ENCODE results near the gene CEP19. TPM values are rescaled to one million over a fixed set of nuclear protein-coding genes. Genes with fewer than 3 reads are reported as not detected.
"Not testable (repeated sequence)": the region's sequence is repeated elsewhere in the genome, so short reads cannot be mapped to it uniquely, and the experiment has no call there.

The CEP19 gene, protein sequence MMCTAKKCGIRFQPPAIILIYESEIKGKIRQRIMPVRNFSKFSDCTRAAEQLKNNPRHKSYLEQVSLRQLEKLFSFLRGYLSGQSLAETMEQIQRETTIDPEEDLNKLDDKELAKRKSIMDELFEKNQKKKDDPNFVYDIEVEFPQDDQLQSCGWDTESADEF
- total RNA-seq = 1 to 10 TPM; 3.4 to 4.3 (median 3.6) TPM

DNA sequence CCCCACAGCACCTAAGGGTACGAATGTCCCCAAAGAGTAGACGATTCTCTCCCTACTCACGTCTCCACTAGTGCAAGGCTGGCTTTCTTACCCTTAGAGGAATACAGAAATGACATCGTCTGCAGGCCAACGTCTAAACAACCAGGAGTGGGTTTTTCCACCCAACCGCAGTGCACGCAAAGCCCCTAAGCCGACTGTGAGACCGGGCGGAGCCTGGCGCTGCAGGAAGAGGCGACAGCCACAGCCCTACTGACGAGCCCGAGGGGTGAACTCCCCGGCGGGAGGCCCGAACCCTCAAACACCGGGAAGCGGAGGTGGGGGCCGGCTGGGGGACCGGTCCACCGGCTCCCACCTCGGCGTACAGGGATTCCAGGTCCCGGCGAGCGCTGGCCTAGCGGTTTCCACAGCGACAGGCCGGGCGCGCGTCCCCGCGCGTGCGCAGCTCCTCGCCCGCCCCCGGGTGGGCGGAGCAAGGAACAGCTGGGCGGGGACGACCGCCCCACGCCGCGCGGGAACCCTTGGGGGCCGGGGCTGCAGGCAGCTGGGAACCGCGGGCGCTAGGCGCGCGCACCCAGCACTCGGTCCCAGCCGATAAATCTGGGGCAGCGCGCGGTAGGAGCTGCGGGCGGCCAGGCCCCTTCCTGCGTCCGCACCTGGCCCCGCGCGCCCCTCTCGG is at the start of gene CEP19, which contains the start of gene PIGX:
TSS of gene CEP19 (minus strand) at position 413 of the 676 bp plus-strand sequence. CDS start 3,593 bp downstream, outside the sequence.
TSS of gene PIGX (plus strand) at position 540 of the 676 bp plus-strand sequence.
- DNase-seq (peak; percentile 84), ATAC-seq (peak; percentile 88 to 89)
- Mint-ChIP-seq H3K9me3 (no peaks in the 10 kb centered on the region), H3K27me3 (ENCODE audit: low read depth) (no peaks in the 10 kb centered on the region), H3K4me3 (peak within 1 kb of the TSS; percentile 86), H3K36me3 (ENCODE audit: insufficient read depth) (peaks cover 5% of the 10 kb centered on the region), H3K4me1 (ENCODE audit: low read depth) (peaks cover 24% of the 10 kb centered on the region)

DNA sequence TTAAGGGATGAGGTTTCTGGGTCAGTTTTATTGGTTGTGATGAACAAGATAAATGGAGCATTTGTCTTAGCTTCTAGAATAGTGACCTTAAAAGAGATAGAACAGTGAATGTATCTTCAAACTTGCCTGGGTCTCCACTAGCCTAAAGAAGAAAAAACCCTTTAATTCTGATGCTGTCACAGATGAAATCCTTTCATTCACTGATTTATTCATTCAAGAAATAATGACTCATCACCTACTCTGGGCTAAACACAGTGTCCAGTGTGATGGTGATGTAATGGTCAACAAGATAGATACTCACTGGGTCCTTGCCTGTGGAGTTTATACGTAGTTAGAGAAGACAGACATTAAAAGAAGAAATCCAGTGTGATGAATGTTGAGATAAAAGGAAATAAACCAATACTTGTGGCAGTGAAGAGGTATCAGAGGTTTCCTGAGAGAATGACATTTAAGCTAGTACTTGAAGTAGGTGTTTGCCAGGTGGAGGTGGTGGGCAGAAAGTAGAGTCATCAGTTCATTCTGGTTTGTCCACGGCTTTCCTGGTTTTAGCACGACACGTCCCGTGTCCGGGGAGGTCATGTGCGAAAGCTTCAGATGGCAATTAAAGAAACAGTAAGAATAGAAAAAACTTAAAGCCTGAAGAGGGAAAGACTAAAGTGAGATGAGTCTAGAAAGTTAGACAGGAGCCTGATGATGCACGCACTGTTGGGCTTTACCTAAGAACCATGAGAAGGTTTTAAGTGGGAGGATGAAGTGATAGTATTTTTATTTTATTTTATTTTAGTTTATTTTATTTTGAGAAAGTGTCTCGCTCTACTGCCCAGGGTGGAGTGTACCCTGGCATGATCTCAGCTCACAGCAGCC is 46.1 kb upstream of the CEP19 start:
- peaks cover 36% of the 10 kb centered on the region for H3K36me3 Mint-ChIP-seq (ENCODE audit: insufficient read depth)
- H3K9me3 Mint-ChIP-seq = peaks cover 3% of the 10 kb centered on the region
- H3K4me1 Mint-ChIP-seq (ENCODE audit: low read depth) = peaks cover 50% of the 10 kb centered on the region
- ATAC-seq = peak; percentile 58 to 69
- no peak for DNase-seq
- H3K27me3 Mint-ChIP-seq (ENCODE audit: low read depth) = no peaks in the 10 kb centered on the region
- no peak overlapping the region for H3K4me3 Mint-ChIP-seq

DNA sequence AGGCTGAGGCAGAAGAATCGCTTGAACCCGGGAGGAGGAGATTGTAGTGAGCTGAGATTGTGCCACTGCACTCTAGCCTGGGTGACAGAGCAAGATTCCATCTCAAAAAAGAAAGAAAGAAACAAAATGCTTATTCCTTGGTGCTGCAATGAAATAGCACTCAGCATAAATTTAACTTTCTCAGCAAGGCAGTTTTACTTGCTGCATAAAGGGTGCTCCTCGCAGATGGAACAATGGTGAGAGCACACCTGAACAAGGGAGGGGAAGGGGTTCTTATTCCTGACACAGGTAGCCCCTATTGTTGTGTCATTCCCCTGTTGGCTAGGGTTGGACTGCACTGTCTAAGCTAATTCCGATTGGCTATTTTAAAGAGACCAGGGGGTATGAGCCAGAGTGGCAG is 44.7 kb upstream of the CEP19 start:
- H3K9me3 Mint-ChIP-seq = peaks cover 3% of the 10 kb centered on the region
- peaks cover 33% of the 10 kb centered on the region for H3K36me3 Mint-ChIP-seq (ENCODE audit: insufficient read depth)
- H3K4me3 Mint-ChIP-seq = no peak overlapping the region
- ATAC-seq = no peak
- H3K4me1 Mint-ChIP-seq (ENCODE audit: low read depth) = peaks cover 55% of the 10 kb centered on the region
- no peak for DNase-seq
- H3K27me3 Mint-ChIP-seq (ENCODE audit: low read depth) = no peaks in the 10 kb centered on the region

DNA sequence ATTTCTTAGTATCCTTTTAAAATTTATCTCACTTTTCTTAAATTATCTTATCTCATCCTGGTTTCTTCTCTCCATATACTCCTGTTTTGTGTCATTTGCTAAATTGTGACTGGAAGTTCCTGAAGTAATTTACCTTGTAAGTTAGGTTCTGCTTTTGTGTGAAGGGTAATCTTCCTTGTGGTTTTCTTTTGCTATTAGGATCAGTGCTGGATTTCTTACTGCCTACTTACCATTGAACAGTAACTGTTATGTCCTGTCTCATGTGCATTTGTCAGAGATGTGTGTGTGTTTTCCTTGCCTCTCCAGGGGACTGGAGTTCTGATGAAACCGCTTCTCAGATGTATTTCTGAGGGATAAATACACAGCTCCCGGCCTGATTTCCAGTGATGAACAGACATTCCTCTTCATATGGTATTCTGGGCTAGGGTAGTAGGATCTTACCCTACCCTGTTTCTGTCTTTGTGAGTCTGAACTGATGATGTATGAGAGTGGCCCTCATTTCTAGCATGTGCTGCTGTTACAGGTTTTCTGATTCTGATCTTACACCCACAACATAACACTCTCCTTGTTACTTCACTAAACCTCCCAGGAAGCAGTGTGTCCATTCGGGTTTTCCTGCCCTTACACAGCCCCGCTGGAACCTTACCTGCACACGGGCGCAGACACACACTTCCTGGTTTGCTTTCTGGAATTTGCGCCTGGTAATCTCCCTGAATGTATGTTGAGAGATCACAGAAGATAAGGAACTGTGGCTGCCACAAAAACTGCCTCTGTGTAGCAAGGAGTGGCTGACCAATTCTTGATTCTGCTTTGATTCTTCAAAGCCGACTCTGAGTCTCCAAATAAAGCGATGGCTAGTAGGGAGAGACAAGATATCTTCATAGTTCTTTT is 42.3 kb upstream of the CEP19 start:
- Mint-ChIP-seq H3K4me1 (ENCODE audit: low read depth) (peaks cover 63% of the 10 kb centered on the region), H3K36me3 (ENCODE audit: insufficient read depth) (peaks cover 37% of the 10 kb centered on the region), H3K4me3 (no peak overlapping the region), H3K27me3 (ENCODE audit: low read depth) (no peaks in the 10 kb centered on the region), H3K9me3 (peaks cover 3% of the 10 kb centered on the region)
- DNase-seq = no peak
- peak in 1 of 2 donors; percentile 23 for ATAC-seq

DNA sequence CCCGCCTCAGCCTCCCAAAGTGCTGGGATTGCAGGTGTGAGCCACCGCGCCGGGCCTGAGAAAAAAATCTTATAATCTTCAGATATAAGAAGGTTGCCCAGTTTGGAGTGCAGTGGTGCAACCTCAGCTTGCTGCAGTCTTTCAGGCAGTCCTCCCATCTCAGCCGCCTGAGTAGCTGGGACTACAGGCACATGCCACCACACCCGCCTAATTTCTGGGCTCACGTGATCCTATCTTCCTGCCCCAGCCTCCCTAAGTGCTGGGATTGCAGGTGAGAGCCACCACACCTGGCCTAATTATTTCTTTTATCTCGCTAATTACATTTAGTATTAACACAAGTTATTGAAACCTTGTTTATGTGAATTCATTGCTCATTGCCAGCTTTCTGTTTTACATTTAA is 41.2 kb upstream of the CEP19 start:
- peaks cover 48% of the 10 kb centered on the region for H3K36me3 Mint-ChIP-seq (ENCODE audit: insufficient read depth)
- H3K27me3 Mint-ChIP-seq (ENCODE audit: low read depth) = no peaks in the 10 kb centered on the region
- no peak overlapping the region for H3K4me3 Mint-ChIP-seq
- H3K9me3 Mint-ChIP-seq = peaks cover 3% of the 10 kb centered on the region
- no peak for ATAC-seq
- no peak for DNase-seq
- H3K4me1 Mint-ChIP-seq (ENCODE audit: low read depth) = peaks cover 67% of the 10 kb centered on the region

DNA sequence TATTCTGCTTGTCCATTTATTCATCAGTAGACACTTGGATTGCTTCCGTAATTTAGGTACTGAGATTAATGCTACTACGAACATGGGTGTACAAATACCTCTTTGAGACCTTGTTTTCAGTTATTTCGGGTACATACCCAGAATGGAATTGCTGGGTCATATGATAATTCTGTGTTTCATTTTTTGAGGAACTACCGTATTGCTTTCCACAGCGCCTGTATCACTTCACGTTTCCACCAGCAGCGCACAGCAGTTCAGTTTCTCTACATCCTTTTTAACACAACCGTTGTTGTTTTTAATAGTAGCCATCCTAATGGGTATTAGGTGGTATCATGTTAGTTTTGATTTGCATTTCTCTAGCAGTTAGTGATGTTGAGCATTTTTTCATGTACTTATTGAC is 37.1 kb upstream of the CEP19 start:
- DNase-seq (no peak), ATAC-seq (no peak)
- H3K9me3 Mint-ChIP-seq = no peaks in the 10 kb centered on the region
- no peaks in the 10 kb centered on the region for H3K27me3 Mint-ChIP-seq (ENCODE audit: low read depth)
- H3K4me1 Mint-ChIP-seq (ENCODE audit: low read depth) = peaks cover 55% of the 10 kb centered on the region
- no peak overlapping the region for H3K4me3 Mint-ChIP-seq
- H3K36me3 Mint-ChIP-seq (ENCODE audit: insufficient read depth) = peaks cover 29% of the 10 kb centered on the region

DNA sequence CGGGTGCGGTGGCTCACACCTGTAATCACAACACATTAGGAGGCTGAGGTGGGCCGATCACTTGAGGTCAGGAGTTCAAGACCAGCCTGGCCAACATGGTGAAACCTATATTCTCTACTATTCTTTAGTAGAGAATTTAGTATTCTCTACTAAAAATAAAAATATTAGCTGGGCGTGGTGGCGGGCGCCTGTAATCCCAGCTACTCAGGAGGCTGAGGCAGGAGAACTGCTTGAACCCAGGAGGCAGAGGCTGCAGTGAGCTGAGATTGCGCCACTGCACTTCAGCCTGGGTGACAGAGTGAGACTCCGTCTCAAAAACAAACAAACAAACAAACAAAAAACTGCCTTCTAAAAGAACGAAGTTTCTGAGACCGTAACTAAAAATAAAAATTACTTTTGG is 31.5 kb upstream of the CEP19 start:
- not testable (repeated sequence) for DNase-seq; ATAC-seq; H3K27me3 Mint-ChIP-seq (ENCODE audit: low read depth); H3K9me3 Mint-ChIP-seq; H3K4me3 Mint-ChIP-seq
- H3K36me3 Mint-ChIP-seq (ENCODE audit: insufficient read depth) = peaks cover 16% of the 10 kb centered on the region
- peaks cover 40% of the 10 kb centered on the region for H3K4me1 Mint-ChIP-seq (ENCODE audit: low read depth)

DNA sequence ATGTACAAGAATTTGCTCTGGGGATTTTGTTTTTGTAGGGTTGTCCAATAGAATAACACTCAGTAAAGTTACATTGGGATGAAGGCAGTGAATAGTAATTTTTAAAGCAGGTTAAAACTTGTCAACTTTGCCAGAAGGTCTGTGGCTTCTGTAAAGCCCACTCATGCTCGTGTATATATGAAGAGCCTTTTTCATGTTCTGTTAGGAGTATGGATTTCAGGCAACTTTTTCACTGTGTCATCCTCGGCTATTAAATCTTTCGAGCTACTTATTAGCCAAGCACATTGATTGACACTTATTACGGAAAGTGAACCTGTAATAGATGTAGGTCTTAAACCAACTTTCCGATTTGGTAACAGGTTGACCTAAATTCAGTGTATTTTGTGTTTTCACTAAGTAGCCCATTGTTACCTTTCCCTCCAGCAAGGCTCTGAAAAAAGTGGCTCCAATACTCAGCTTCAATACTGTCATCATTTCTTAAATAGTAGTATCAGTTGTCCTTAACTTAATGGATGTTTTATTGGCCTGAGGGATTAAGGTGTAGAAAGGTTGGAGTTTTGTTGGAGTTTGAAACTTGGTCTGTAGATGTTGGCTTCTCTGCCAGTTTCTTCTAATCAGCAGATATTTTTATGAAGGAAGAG is 29.3 kb upstream of the CEP19 start:
- no peak for DNase-seq
- H3K4me1 Mint-ChIP-seq (ENCODE audit: low read depth) = peaks cover 27% of the 10 kb centered on the region
- peak overlapping the region; percentile 100 for H3K4me3 Mint-ChIP-seq
- no peaks in the 10 kb centered on the region for H3K27me3 Mint-ChIP-seq (ENCODE audit: low read depth)
- no peaks in the 10 kb centered on the region for H3K9me3 Mint-ChIP-seq
- peaks cover 11% of the 10 kb centered on the region for H3K36me3 Mint-ChIP-seq (ENCODE audit: insufficient read depth)
- no peak for ATAC-seq

DNA sequence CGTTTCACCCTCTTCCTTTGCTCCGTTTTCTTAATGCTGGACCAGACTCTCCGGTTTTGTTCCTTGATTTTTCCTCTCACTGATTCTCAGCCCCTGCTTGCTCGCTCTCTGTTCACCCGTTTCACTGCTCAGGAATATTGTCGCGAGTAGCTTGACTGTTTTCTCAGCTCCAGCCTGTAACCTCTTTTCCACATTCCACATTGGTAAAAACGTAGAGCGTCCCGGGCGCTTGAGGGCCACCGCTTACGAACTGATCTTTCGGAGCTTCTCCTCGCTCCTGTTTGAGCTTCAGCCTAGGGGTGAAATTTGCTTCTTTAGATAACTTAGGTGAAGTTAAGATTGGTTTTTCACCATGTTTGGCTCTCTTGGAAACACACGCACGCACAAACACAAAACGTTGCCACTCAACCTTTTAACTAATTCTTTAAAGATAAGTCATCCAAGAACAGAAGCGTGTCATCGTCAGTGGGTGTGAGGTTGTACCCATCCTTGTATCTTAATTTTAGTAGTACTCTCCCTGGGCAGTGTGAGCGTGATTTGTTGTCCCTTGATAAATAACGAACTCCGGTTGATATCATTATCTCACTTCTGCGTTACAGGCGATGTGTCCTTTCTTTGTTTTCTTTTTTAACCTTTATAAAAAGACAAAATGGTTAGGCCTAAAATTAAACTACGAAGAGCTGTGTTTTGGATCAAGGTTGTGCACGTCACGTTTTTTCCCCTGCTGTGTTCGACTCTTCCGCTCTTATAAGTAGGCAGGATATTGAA is 28.6 kb upstream of the CEP19 start:
- ATAC-seq (peak; percentile 29 to 49), DNase-seq (peak; percentile 22)
- peak overlapping the region; percentile 100 for H3K4me3 Mint-ChIP-seq
- H3K36me3 Mint-ChIP-seq (ENCODE audit: insufficient read depth) = peaks cover 11% of the 10 kb centered on the region
- no peaks in the 10 kb centered on the region for H3K27me3 Mint-ChIP-seq (ENCODE audit: low read depth)
- H3K9me3 Mint-ChIP-seq = no peaks in the 10 kb centered on the region
- peaks cover 27% of the 10 kb centered on the region for H3K4me1 Mint-ChIP-seq (ENCODE audit: low read depth)

DNA sequence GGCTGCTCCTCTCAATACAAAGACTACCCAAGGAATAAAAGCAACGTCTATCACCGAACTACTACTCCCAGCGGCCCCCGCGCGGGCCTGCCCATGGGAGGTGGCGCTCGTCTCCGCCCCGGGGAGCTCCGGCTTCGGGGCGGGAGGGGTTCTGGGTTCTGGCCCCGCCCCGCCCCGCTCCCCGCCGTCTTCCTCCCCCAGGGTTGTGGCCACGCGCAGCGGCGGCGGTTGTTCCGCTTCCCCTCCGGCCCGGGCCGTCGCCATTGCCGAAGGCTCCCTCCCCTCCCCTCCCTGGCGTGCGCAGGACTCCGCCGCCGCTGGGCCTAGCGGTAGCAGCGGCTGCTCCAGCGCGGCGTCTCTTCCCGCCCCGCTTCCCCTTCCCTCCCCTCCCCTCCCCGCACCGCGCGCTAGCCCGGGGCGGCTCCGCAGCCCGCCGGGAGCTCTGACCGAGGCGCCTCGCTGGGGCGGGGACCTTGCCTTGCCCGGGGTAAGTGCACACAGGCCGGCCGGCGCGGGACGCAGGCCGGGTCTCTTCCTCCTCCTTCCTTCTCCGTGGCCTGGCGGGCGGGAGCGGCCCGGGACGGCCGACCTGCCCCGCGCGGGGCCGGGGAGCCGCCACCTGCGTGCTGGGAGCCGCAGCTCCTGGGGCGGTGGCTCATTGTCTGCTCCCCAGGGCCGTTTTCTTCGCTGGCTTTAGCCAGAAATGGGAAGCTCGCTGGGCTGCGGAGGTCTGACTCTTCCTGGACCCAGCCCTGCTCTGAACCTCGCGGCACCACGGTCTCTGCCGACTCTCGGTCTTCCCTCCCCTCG is 27.8 kb upstream of the CEP19 start, which contains the start of gene PAK2:
TSS of gene PAK2 (plus strand) at position 187 of the 810 bp plus-strand sequence. CDS start 42,790 bp downstream, outside the sequence.
- H3K4me1 Mint-ChIP-seq (ENCODE audit: low read depth) = peaks cover 25% of the 10 kb centered on the region
- H3K36me3 Mint-ChIP-seq (ENCODE audit: insufficient read depth) = peaks cover 11% of the 10 kb centered on the region
- H3K4me3 Mint-ChIP-seq = peak within 1 kb of the TSS; percentile 100
- DNase-seq = peak; percentile 89
- no peaks in the 10 kb centered on the region for H3K9me3 Mint-ChIP-seq
- no peaks in the 10 kb centered on the region for H3K27me3 Mint-ChIP-seq (ENCODE audit: low read depth)
- peak; percentile 91 to 93 for ATAC-seq

DNA sequence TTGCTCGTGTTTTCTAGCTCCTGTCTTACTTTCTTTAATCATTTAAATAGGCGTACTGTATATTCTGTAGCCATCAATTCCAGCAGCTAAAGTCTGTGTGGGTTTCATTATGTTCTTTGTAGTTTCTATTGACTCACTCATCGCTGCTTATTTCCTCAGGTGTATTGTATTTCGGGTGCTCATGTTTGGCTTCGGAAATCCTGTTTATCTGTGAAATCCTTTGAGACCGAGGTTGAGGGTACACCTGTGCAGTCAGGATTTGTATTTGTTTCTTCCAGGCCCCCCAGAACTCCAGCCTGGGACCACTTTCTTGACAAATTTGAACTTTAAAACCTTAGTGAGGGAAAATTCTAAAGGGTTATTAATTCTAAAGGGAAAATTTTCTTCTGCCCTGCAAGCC is 25.6 kb upstream of the CEP19 start:
- H3K36me3 Mint-ChIP-seq (ENCODE audit: insufficient read depth) = peaks cover 10% of the 10 kb centered on the region
- no peak for DNase-seq
- no peaks in the 10 kb centered on the region for H3K27me3 Mint-ChIP-seq (ENCODE audit: low read depth)
- no peak for ATAC-seq
- no peaks in the 10 kb centered on the region for H3K9me3 Mint-ChIP-seq
- H3K4me1 Mint-ChIP-seq (ENCODE audit: low read depth) = peaks cover 14% of the 10 kb centered on the region
- H3K4me3 Mint-ChIP-seq = no peak overlapping the region

DNA sequence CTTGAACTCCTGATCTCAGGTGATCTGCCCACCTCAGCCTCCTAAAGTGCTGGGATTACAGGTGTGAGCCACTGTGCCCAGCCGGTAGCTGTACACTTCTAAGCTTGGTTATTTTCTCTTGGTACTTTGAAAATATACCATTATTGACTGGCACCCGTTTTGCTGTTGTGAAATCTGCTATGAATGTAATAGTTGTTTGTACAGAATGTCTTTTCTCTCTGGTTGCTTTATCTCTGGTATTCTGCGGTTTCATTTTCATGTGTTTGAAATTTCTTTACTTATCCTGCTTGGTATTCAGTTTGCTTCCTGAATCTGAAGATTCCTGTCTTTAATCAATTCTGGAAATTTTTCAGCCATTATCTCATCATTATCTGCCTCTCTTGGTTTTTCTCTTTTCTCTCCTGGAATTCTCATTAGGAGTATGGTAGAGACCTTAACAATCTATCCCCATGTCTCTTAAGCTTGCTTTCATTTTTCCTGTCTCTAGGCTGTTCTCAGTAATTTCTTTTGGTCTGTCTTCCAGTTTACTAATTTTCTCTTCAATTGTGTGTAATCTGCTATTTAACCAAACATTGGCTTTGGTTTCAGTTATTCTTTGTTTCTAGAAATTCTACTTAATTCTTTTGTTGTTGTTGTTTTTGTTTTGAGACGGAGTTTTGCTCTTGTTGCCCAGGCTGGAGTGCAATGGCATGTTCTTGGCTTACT is 24.8 kb upstream of the CEP19 start:
- Mint-ChIP-seq H3K4me1 (ENCODE audit: low read depth) (peaks cover 13% of the 10 kb centered on the region), H3K36me3 (ENCODE audit: insufficient read depth) (peaks cover 10% of the 10 kb centered on the region), H3K4me3 (no peak overlapping the region), H3K27me3 (ENCODE audit: low read depth) (no peaks in the 10 kb centered on the region), H3K9me3 (no peaks in the 10 kb centered on the region)
- DNase-seq (no peak), ATAC-seq (no peak)

All from activated T-cell treated with anti-CD3 and anti-CD28 coated beads, Interleukin-2, amount 50 U/mL, for 4 hours (primary cell).